ENCODE results near the gene TTYH3.
"Not testable (repeated sequence)": the region's sequence is repeated elsewhere in the genome, so short reads cannot be mapped to it uniquely, and the experiment has no call there.

The TTYH3 gene

GRCh38 chr7:2693420-2694121 is 61.8 kb downstream of the TTYH3 start:
- H3K4me1 ChIP-seq (ENCODE audit: control insufficient read depth, low read depth, low read length); H3K27ac ChIP-seq (ENCODE audit: low read length): not testable (repeated sequence)

GRCh38 chr7:2694122-2694436 is 62.3 kb downstream of the TTYH3 start:
- not testable (repeated sequence) for H3K9ac ChIP-seq (ENCODE audit: low read length); H3K4me3 ChIP-seq (ENCODE audit: low read length); H3K27ac ChIP-seq (ENCODE audit: low read length); H3K9me3 ChIP-seq (ENCODE audit: control insufficient read depth, low read depth, low read length); H3K36me3 ChIP-seq (ENCODE audit: control insufficient read depth, low read depth, low read length); H3K4me1 ChIP-seq (ENCODE audit: control insufficient read depth, low read depth, low read length)
- peaks cover 14% of the 10 kb centered on the region for H3K27me3 ChIP-seq (ENCODE audit: control insufficient read depth, insufficient read depth, low read length)

More at GRCh38 chr7:2693420-2694121, 61.8 kb downstream of the TTYH3 start:
- H3K9me3 ChIP-seq (ENCODE audit: control insufficient read depth, low read depth, low read length); H3K36me3 ChIP-seq (ENCODE audit: control insufficient read depth, low read depth, low read length); H3K4me3 ChIP-seq (ENCODE audit: low read length); H3K9ac ChIP-seq (ENCODE audit: low read length): not testable (repeated sequence)
- peaks cover 19% of the 10 kb centered on the region for H3K27me3 ChIP-seq (ENCODE audit: control insufficient read depth, insufficient read depth, low read length)

DNA sequence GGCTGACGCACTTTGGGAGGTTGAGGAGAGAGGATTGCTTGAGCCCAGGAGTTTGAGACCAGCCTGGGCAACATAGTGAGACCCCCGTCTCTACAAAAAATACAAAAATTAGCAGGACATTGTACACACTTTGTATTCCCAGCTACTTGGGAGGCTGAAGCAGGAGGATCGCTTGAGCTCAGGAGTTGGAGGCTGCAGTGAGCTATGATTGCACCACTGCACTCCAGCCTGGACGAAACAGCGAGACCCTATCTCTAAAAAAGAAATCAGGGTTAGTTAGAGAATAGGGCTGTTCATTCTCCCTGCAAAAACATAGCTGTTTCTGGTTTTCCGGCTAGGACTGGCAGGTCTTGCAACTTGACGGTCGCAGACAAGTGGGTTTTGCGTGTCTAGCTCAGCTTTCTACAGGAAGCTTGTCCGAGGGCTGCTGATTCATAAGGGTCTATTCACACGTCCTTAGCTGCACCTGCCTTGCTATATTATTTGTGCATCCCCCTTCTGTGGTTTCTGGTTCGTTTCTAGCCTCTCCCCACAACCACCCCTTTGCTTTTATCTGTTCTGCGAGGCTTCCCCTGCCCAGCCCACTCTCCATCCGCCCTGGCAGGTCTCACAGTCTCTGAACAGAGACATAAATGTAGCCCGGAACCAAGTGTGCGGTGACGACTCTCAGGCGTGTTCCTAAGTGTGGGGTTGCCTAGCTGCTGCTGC is 66.9 kb downstream of the TTYH3 start:
- H3K4me3 ChIP-seq (ENCODE audit: low read length): no peak overlapping the region
- H3K9ac ChIP-seq (ENCODE audit: low read length): no peak overlapping the region
- H3K4me1 ChIP-seq (ENCODE audit: control insufficient read depth, low read depth, low read length): no peaks in the 10 kb centered on the region
- no peaks in the 10 kb centered on the region for H3K36me3 ChIP-seq (ENCODE audit: control insufficient read depth, low read depth, low read length)
- H3K27ac ChIP-seq (ENCODE audit: low read length): no peak overlapping the region
- H3K9me3 ChIP-seq (ENCODE audit: control insufficient read depth, low read depth, low read length): no peaks in the 10 kb centered on the region
- no peaks in the 10 kb centered on the region for H3K27me3 ChIP-seq (ENCODE audit: control insufficient read depth, insufficient read depth, low read length)

DNA sequence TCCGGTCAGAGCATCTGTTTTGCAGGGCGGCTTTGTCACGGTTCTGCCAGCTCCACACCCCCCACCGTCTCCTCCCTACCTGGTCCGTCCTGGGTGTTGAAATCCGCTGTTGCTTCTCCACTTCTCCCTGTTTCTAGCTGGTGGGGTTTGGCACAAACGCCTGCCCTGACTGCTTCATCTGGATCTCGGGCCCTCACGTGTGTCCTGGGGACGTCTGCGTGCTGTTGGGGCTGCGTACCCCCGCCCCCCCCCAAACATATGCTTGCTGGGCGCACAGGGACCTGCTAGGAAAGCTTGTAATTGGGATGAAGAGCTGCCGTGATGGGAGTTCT is 67.5 kb downstream of the TTYH3 start:
- Histone ChIP-seq H3K4me1 (ENCODE audit: control insufficient read depth, low read depth, low read length) (no peaks in the 10 kb centered on the region), H3K36me3 (ENCODE audit: control insufficient read depth, low read depth, low read length) (no peaks in the 10 kb centered on the region), H3K27ac (ENCODE audit: low read length) (no peak overlapping the region), H3K9ac (ENCODE audit: low read length) (no peak overlapping the region), H3K27me3 (ENCODE audit: control insufficient read depth, insufficient read depth, low read length) (no peaks in the 10 kb centered on the region), H3K4me3 (ENCODE audit: low read length) (no peak overlapping the region), H3K9me3 (ENCODE audit: control insufficient read depth, low read depth, low read length) (no peaks in the 10 kb centered on the region)

DNA sequence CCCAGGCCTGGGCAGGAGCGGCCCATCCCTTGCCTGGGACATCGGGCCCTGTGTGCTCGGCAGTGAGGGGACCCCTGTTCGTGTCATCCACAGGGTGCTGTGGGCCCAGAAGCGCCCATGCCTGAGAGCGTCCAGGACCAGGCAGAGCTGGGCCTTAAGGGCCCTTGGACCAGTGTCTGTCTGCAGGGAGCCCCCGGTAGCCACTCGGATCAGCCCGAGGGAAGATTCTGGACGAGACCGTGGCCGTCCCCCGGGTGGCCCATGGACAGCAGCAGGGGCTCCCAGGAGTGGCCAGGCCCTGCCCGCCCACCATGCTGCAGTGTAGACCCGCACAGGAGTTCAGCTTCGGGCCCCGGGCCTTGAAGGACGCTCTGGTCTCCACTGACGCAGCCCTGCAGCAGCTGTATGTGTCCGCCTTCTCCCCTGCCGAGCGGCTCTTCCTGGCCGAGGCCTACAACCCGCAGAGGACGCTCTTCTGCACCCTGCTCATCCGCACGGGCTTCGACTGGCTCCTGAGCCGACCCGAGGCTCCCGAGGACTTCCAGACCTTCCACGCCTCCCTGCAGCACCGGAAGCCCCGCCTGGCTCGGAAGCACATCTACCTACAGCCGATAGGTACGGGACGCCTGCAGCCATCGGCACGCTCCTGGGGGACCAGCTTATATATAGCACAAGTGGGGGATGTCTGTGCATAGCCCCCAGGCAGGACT is 68.5 kb downstream of the TTYH3 start:
- H3K4me1 ChIP-seq (ENCODE audit: control insufficient read depth, low read depth, low read length): no peaks in the 10 kb centered on the region
- H3K27ac ChIP-seq (ENCODE audit: low read length): no peak overlapping the region
- H3K4me3 ChIP-seq (ENCODE audit: low read length): no peak overlapping the region
- H3K9ac ChIP-seq (ENCODE audit: low read length): no peak overlapping the region
- no peaks in the 10 kb centered on the region for H3K36me3 ChIP-seq (ENCODE audit: control insufficient read depth, low read depth, low read length)
- no peaks in the 10 kb centered on the region for H3K9me3 ChIP-seq (ENCODE audit: control insufficient read depth, low read depth, low read length)
- H3K27me3 ChIP-seq (ENCODE audit: control insufficient read depth, insufficient read depth, low read length): no peaks in the 10 kb centered on the region

GRCh38 chr7:2701424-2701823 is 69.6 kb downstream of the TTYH3 start:
- Histone ChIP-seq H3K27ac (ENCODE audit: low read length) (no peak overlapping the region), H3K36me3 (ENCODE audit: control insufficient read depth, low read depth, low read length) (no peaks in the 10 kb centered on the region)

DNA sequence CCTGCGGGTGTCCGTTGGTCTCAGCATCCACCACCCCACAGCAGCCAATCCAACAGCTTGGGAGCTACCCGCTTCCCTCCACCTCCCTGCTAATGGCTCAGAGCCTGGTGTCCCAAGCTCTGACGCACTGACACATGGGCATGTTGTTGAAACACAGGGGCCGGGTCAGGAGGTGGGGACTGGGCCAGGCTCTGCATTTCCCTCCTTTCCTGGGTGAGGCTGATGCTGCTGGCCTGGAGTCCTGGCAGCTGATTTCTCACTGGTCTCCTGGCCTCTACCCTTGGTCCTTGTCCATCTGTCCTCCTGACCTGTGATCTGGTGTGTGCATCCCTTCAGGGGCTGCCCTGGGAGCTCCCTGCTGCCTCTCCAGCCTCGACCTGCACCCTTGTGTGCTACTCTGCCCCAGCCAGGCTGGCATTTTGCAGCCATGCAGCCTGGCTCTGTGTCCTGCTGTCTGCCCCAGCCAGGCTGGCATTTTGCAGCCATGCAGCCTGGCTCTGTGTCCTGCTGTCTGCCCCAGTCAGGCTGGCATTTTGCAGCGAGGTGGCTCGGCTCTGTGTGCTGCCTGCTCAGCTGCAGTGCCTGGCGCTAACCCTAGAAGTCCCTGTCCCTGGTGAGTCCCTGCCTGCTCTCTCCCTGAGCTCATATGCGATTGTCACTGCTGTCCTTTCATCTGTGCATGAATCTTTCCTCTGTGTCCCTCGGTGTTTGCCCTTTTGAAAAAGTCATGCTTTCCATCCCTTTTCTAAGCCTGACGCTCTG is 70.2 kb downstream of the TTYH3 start:
- H3K9me3 ChIP-seq (ENCODE audit: control insufficient read depth, low read depth, low read length): no peaks in the 10 kb centered on the region
- no peaks in the 10 kb centered on the region for H3K36me3 ChIP-seq (ENCODE audit: control insufficient read depth, low read depth, low read length)
- no peaks in the 10 kb centered on the region for H3K27me3 ChIP-seq (ENCODE audit: control insufficient read depth, insufficient read depth, low read length)
- no peak overlapping the region for H3K27ac ChIP-seq (ENCODE audit: low read length)
- H3K4me1 ChIP-seq (ENCODE audit: control insufficient read depth, low read depth, low read length): no peaks in the 10 kb centered on the region
- no peak overlapping the region for H3K9ac ChIP-seq (ENCODE audit: low read length)
- H3K4me3 ChIP-seq (ENCODE audit: low read length): no peak overlapping the region

More at GRCh38 chr7:2701424-2701823, 69.6 kb downstream of the TTYH3 start:
- Histone ChIP-seq H3K9me3 (ENCODE audit: control insufficient read depth, low read depth, low read length) (no peaks in the 10 kb centered on the region), H3K27me3 (ENCODE audit: control insufficient read depth, insufficient read depth, low read length) (no peaks in the 10 kb centered on the region), H3K4me1 (ENCODE audit: control insufficient read depth, low read depth, low read length) (no peaks in the 10 kb centered on the region), H3K4me3 (ENCODE audit: low read length) (no peak overlapping the region), H3K9ac (ENCODE audit: low read length) (no peak overlapping the region)

DNA sequence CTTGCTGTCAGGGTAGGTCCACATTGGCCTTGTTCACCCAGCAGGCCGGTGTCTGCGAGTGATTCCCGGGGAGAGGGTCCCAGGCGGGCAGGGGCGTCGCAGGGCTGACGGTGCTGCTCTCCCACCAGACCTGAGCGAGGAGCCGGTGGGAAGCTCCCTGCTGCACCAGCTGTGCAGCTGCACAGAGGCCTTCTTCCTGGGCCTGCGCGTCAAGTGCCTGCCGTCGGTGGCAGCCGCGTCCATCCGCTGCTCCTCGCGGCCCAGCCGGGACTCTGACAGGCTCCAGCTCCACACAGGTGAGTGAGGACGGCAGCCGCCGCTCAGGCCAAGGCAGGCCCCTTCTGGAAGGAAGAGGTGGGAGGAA is 70.8 kb downstream of the TTYH3 start:
- H3K4me3 ChIP-seq (ENCODE audit: low read length): no peak overlapping the region
- no peaks in the 10 kb centered on the region for H3K9me3 ChIP-seq (ENCODE audit: control insufficient read depth, low read depth, low read length)
- no peaks in the 10 kb centered on the region for H3K27me3 ChIP-seq (ENCODE audit: control insufficient read depth, insufficient read depth, low read length)
- H3K27ac ChIP-seq (ENCODE audit: low read length): no peak overlapping the region
- no peaks in the 10 kb centered on the region for H3K4me1 ChIP-seq (ENCODE audit: control insufficient read depth, low read depth, low read length)
- H3K9ac ChIP-seq (ENCODE audit: low read length): no peak overlapping the region
- H3K36me3 ChIP-seq (ENCODE audit: control insufficient read depth, low read depth, low read length): no peaks in the 10 kb centered on the region

GRCh38 chr7:2705371-2706096 is 73.7 kb downstream of the TTYH3 start:
- Histone ChIP-seq H3K36me3 (ENCODE audit: control insufficient read depth, low read depth, low read length) (no peaks in the 10 kb centered on the region), H3K4me3 (ENCODE audit: low read length) (no peak overlapping the region), H3K9me3 (ENCODE audit: control insufficient read depth, low read depth, low read length) (no peaks in the 10 kb centered on the region), H3K27ac (ENCODE audit: low read length) (no peak overlapping the region), H3K4me1 (ENCODE audit: control insufficient read depth, low read depth, low read length) (no peaks in the 10 kb centered on the region), H3K9ac (ENCODE audit: low read length) (no peak overlapping the region), H3K27me3 (ENCODE audit: control insufficient read depth, insufficient read depth, low read length) (no peaks in the 10 kb centered on the region)

DNA sequence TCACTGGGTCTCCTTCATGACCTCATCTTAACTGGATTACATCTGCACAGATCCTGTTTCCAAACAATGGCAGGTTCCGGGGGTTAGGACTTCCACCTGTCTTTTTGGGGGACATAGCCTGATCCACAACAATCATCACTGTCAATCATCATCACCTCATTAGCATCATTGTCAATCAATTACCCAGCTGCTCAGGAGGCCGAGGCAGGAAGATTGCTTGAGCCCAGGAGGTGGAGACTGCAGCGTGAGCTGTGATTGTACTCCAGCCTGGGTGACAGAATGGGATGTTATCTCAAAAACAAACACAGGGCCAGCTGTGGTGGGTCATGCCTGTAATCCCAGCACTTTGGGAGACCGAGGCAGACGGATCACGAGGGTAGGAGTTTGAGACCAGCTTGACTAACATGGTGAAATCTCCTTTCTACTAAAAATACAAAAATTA is 74.9 kb downstream of the TTYH3 start:
- Histone ChIP-seq H3K9me3 (ENCODE audit: control insufficient read depth, low read depth, low read length) (no peaks in the 10 kb centered on the region), H3K36me3 (ENCODE audit: control insufficient read depth, low read depth, low read length) (no peaks in the 10 kb centered on the region), H3K27me3 (ENCODE audit: control insufficient read depth, insufficient read depth, low read length) (no peaks in the 10 kb centered on the region), H3K4me1 (ENCODE audit: control insufficient read depth, low read depth, low read length) (no peaks in the 10 kb centered on the region), H3K4me3 (ENCODE audit: low read length) (no peak overlapping the region), H3K9ac (ENCODE audit: low read length) (no peak overlapping the region), H3K27ac (ENCODE audit: low read length) (no peak overlapping the region)

GRCh38 chr7:2707481-2707880 is 75.7 kb downstream of the TTYH3 start:
- no peak overlapping the region for H3K27ac ChIP-seq (ENCODE audit: low read length)
- H3K36me3 ChIP-seq (ENCODE audit: control insufficient read depth, low read depth, low read length): no peaks in the 10 kb centered on the region
- H3K9me3 ChIP-seq (ENCODE audit: control insufficient read depth, low read depth, low read length): no peaks in the 10 kb centered on the region
- H3K9ac ChIP-seq (ENCODE audit: low read length): no peak overlapping the region
- H3K4me1 ChIP-seq (ENCODE audit: control insufficient read depth, low read depth, low read length): no peaks in the 10 kb centered on the region
- H3K4me3 ChIP-seq (ENCODE audit: low read length): no peak overlapping the region
- no peaks in the 10 kb centered on the region for H3K27me3 ChIP-seq (ENCODE audit: control insufficient read depth, insufficient read depth, low read length)
